ENCODE measurements around the gene NUDT17. TPM values are rescaled to one million over a fixed set of nuclear protein-coding genes. Genes with fewer than 3 reads are reported as not detected.

Gene NUDT17
- total and polyA plus RNA-seq, 2 of the 4 experiments (the other 2 are of a cell fraction) = 2.3 to 2.8 TPM

DNA sequence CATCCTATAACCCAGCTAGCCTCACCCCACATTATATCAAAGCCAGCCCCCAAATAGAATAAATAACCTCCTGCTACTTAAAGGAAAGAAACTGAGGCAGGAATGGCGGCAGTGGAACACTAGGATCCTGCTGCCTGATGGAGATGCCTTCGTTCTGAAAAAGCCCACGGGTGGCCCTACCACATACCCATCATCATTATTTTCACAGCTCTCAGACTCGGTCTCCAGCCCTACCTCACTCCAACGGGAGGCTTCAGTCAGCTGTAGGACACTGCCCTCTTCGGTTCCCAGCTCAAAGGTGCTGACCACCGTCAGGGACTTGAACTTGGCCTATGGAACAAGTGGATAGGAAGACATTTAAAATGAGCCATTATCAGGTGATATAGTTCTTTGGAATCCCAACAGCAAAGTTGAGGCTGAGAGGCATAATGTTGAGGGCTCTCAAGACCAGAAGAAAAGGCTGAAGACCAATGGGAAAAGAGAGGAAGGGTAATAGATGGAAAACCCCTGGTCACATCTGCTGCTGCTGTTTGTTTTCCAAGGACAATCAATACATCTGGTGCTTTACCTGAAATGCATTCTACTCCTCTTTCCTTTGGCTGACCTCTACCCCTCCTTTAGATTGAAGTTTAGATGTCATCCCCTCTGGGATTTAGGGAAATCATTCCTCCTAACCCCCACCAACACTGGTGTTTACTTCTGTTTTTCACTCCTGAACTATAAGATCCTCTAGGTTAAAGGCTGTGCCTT is 48.1 kb downstream of the NUDT17 start (continued):
- TF ChIP-seq, protein P1, sequence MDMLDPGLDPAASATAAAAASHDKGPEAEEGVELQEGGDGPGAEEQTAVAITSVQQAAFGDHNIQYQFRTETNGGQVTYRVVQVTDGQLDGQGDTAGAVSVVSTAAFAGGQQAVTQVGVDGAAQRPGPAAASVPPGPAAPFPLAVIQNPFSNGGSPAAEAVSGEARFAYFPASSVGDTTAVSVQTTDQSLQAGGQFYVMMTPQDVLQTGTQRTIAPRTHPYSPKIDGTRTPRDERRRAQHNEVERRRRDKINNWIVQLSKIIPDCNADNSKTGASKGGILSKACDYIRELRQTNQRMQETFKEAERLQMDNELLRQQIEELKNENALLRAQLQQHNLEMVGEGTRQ (IDR thresholded peaks at IDR 0.05; ENCODE audit: low read depth, low read length) = no peak

- intact Hi-C loops (cut with micrococcal nuclease) (loop anchor here (10.0 kb wide), 1 partner anchor 59 kb away; the partner anchor contains the start of gene LIX1L), in situ Hi-C loops (cut with MboI; ENCODE audit: low sequenced_read_pairs) (no loop called here)
- no peaks in the 10 kb centered on the region for H3K36me3 ChIP-seq (ENCODE audit: control insufficient read depth, insufficient read depth, low read length)
- TF ChIP-seq MXI1 (IDR thresholded peaks at IDR 0.05; ENCODE audit: borderline replicate concordance, low read depth, low read length) (no peak), NFE2L2 (IDR thresholded peaks at IDR 0.05; ENCODE audit: low read depth, low read length) (no peak), CHD1 (IDR thresholded peaks at IDR 0.05; ENCODE audit: low read depth, low read length) (no peak), RFX5 (IDR thresholded peaks at IDR 0.05; ENCODE audit: low read depth, low read length) (no peak), POLR2A (IDR thresholded peaks at IDR 0.05; ENCODE audit: low read depth, low read length) (no peak), CEBPB (IDR thresholded peaks at IDR 0.05; ENCODE audit: low read depth, low read length) (no peak), SMC3 (IDR thresholded peaks at IDR 0.05; ENCODE audit: low read depth, low read length) (no peak), MAFK (IDR thresholded peaks at IDR 0.05; ENCODE audit: low read depth, low read length) (no peak), RAD21 (IDR thresholded peaks at IDR 0.05; ENCODE audit: low read length) (no peak), MAZ (IDR thresholded peaks at IDR 0.05; ENCODE audit: borderline replicate concordance, low read depth, low read length) (no peak), FOS (IDR thresholded peaks at IDR 0.05; ENCODE audit: low read depth, low read length) (no peak), BHLHE40 (IDR thresholded peaks at IDR 0.05; ENCODE audit: low read depth, low read length) (no peak)
- TF ChIP-seq, protein P1 (IDR thresholded peaks at IDR 0.05; ENCODE audit: low read depth, low read length) = no peak
- TF ChIP-seq, protein P2, sequence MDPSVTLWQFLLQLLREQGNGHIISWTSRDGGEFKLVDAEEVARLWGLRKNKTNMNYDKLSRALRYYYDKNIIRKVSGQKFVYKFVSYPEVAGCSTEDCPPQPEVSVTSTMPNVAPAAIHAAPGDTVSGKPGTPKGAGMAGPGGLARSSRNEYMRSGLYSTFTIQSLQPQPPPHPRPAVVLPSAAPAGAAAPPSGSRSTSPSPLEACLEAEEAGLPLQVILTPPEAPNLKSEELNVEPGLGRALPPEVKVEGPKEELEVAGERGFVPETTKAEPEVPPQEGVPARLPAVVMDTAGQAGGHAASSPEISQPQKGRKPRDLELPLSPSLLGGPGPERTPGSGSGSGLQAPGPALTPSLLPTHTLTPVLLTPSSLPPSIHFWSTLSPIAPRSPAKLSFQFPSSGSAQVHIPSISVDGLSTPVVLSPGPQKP (IDR thresholded peaks at IDR 0.05; ENCODE audit: borderline replicate concordance, low read depth, low read length) = no peak
These were observed 50.0 kb downstream of the NUDT17 start for GRCh38 chr1:145895471-145895870.

More at GRCh38 chr1:145895471-145895870, 50.0 kb downstream of the NUDT17 start:
- H3K14ac ChIP-seq (replicated peaks; ENCODE audit: low read depth, low read length) = no peak overlapping the region
- no peak overlapping the region for H2BK20ac ChIP-seq (ENCODE audit: low read depth, low read length)
- dilution Hi-C loops (cut with HindIII; ENCODE audit: low sequenced_read_pairs, unreplicated experiment) = no loop called here
- ATAC-seq (ENCODE audit: low read depth) (no peak), DNase-seq (no peak)
- H3K56ac ChIP-seq (ENCODE audit: extremely low read depth, insufficient read depth, low read length) = no peak overlapping the region
- H4K8ac ChIP-seq (ENCODE audit: low read depth in 2 of 2, low read length in 2 of 2) = no peak overlapping the region
- H3K23ac ChIP-seq (ENCODE audit: low read depth, low read length) = no peak overlapping the region
- peaks cover 18% of the 10 kb centered on the region for H3K9me1 ChIP-seq (ENCODE audit: insufficient read depth, low read length)
- H3K4me2 ChIP-seq (ENCODE audit: low read depth, low read length) = no peak overlapping the region
- H3K4me3 ChIP-seq (ENCODE audit: insufficient read depth, low read depth, low read length) = no peak overlapping the region
- H2AFZ ChIP-seq (replicated peaks; ENCODE audit: low read length, poor library complexity) = no peak overlapping the region
- WGBS, 2 experiments (ENCODE audit: extremely low coverage in 2 of 2, insufficient read length in 1 of 2) = no CpG with 5 or more reads among the region's 1 CpG
- no peak overlapping the region; the same call in 2 of the 3 replicates for H2BK15ac ChIP-seq (ENCODE audit: low read depth, low read length)
- H4K5ac ChIP-seq (ENCODE audit: low read depth, low read length) = no peak overlapping the region
- no peaks in the 10 kb centered on the region for H3K27me3 ChIP-seq (ENCODE audit: control insufficient read depth, insufficient read depth, low read length)
- no peak overlapping the region for H2AK9ac ChIP-seq (replicated peaks; ENCODE audit: low read depth, low read length, poor library complexity)
- H3K4me1 ChIP-seq (ENCODE audit: control insufficient read depth, insufficient read depth, low read length) = peaks cover 12% of the 10 kb centered on the region
- H3K9ac ChIP-seq (ENCODE audit: low read depth, low read length) = no peak overlapping the region
- no peak overlapping the region for H2BK120ac ChIP-seq (ENCODE audit: low read depth, low read length)
- no peaks in the 10 kb centered on the region for H4K20me1 ChIP-seq (ENCODE audit: insufficient read depth, low read length)
- peaks cover 0 to 4% of the 10 kb centered on the region in 2 experiments; a peak in 1 of 4 replicates for H3K79me1 ChIP-seq (ENCODE audit: low read depth in 1 of 2, low read length in 2 of 2)
- no peak overlapping the region for H3K27ac ChIP-seq (ENCODE audit: insufficient read depth, low read length)
- H2BK5ac ChIP-seq (ENCODE audit: low read depth, low read length, poor library complexity, severe bottlenecking) = no peak overlapping the region
- ChIA-PET CTCF (interaction anchor here (0.6 kb wide), 1 partner anchor 23 kb away, joined by 3 read pairs; no protein-coding TSS in a partner anchor), POLR2A (ENCODE audit: unreplicated experiment) (no interaction called here)
- no TSS peak for BruUV-seq (replicated peaks)
- no peak overlapping the region; the same call in 1 of the 2 replicates for H2AK5ac ChIP-seq (ENCODE audit: low read depth, low read length)
- H4K91ac ChIP-seq (ENCODE audit: insufficient read depth, low read depth, low read length) = no peak overlapping the region
- no peak overlapping the region for H3K4ac ChIP-seq (ENCODE audit: low read depth, low read length)
- H3K9me3 ChIP-seq (ENCODE audit: control insufficient read depth, insufficient read depth, low read length) = no peaks in the 10 kb centered on the region
- H3K18ac ChIP-seq (ENCODE audit: low read depth, low read length) = no peak overlapping the region
